Measurements from ENCODE around the gene PTPRH.
"Not testable (repeated sequence)": the region's sequence is repeated elsewhere in the genome, so short reads cannot be mapped to it uniquely, and the experiment has no call there.

Gene PTPRH

DNA sequence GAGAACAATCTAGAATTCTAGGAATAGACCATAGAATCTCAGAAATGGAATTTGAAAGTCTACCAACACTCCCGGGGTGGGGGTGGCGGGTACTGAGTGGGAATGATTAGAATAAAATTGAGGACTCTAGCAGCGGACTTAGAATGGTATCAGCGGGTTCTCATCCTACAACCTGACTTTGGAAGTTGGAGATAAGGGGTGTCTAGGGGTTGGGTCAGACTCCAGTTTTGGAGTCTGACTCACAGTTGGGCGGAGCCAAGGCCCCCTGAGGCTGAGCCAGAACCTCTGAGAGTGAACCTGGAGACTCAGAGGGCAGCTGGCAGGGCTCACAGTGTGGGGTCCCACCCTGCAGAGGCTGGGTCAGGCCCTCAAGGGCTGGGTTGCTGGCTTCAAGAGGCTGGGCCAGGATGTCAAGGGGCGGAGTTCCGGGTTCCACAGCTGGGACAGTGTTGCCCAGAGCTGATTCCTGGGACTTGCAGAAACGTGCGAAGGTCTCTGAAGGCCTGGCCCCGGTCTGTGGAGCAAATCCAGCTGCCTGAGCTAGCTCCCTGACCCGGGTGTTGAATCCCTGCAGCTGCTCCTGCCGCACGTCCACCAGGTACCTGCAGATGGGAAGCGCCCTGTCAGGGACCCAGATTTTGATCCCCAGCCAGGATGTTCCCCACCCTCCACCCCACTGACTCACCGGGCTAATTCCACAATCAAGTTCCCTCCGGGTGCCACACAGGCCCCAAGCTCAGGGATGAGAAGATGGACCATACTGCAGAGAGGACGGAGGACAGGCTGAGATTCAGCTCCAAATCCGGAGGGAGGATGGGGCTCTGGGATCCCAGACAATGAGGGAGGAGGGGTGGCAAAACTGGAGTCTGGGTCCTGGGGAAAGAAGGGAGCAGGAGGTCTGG lies 50.2 kb downstream of the PTPRH start:
- DNase-seq (ENCODE audit: low read depth in 3 of 3) = no peak

GRCh38 chr19:55158423-55158822 lies 50.9 kb downstream of the PTPRH start:
- DNase-seq (ENCODE audit: low read depth in 3 of 3) = no peak

DNA sequence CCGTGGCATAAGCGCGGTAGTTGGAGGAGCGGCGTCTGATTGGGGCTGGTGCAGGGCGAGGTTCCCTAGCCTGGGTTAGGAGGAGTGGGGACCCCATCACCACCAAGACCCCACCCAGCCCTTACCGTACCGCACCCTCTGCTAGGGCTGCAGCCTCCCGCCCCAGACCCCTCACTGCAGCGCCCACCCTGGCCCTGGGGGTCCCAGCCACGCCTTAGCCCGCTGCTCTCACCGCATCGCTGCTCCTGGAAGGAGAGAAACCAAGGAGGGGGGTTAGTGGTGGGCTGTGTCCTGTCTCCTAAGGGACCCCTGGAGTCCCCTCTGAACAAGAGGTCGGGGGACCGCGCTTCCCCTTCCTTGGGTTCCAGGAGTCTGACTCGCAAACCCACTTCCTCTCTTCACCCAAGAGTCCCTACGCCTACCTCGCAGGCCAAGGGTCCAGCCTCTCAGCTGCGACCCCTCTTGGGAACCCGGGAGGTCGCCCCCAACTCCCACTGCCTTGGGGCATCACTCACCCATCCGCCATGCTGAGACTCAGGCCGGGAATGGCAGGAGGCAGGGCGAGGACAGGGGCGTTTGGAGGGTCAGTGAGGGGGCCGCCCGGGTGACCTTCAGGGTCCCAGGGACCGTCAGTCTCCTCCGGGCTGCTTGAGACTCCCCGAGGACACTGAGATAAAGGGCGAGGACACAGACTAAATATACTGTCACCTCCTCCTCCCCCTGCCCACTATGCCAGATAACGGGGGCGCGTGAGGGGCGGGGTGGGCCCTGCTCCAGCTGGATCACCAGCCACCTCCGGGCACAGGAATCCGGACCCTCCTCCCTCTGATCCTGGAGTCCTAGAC lies 52.0 kb downstream of the PTPRH start, which contains the start of gene TNNI3:
TNNI3 (minus strand) TSS at position 669 of the 845 bp plus-strand sequence; CDS start at position 526, 143 bp downstream.
- DNase-seq (ENCODE audit: low read depth in 3 of 3) = no peak

- DNase-seq (ENCODE audit: low read depth in 3 of 3) = peak in 2 of 3 donors; percentile 27 to 36
These were observed 52.9 kb downstream of the PTPRH start for GRCh38 chr19:55156202-55157063.

GRCh38 chr19:55155784-55156183 lies 53.5 kb downstream of the PTPRH start:
- not testable (repeated sequence) for DNase-seq (ENCODE audit: low read depth in 3 of 3)

DNA sequence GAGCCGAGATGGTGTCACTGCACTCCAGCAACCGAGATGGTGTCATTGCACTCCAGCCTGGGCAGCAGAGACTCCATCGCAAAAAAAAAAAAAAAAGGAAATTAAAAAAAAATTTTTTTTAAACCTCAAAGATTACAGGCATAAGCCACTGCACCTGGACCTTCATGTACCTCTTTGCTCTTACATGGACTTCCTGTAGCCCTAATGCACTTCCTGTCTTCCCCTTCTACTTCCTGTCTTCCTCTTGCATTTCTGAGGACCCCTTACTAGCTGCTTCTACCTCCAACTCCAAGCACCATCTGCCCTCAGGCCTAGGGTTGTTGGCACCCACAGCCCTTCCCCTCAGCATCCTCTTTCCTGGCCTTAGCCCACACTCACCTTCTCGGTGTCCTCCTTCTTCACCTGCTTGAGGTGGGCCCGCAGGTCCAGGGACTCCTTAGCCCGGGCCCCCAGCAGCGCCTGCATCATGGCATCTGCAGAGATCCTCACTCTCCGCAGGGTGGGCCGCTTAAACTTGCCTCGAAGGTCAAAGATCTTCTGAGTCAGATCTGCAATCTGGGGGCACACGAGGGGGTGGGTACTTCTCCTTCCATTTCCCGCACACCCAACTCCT lies 55.5 kb downstream of the PTPRH start:
- DNase-seq (ENCODE audit: low read depth in 3 of 3) = no peak

DNA sequence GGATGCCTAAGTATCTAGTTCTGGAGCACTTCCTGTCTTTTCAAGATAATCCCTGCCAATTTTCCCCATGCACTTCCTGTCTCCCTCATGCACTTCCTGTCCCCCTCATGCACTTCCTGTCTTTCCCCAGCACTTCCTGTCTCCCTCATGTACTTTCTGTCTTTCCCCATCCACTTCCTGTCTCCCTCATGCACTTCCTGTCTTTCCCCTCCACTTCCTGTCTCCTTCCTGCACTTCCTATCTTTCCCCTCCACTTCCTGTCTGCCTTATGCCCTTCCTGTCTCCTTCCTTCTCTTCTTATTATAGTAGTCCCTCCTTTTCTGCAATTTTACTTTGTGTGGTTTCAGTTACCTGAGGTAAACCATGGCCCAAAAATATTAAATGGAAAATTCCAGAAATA lies 57.3 kb downstream of the PTPRH start:
- DNase-seq (ENCODE audit: low read depth in 3 of 3) = no peak

DNA sequence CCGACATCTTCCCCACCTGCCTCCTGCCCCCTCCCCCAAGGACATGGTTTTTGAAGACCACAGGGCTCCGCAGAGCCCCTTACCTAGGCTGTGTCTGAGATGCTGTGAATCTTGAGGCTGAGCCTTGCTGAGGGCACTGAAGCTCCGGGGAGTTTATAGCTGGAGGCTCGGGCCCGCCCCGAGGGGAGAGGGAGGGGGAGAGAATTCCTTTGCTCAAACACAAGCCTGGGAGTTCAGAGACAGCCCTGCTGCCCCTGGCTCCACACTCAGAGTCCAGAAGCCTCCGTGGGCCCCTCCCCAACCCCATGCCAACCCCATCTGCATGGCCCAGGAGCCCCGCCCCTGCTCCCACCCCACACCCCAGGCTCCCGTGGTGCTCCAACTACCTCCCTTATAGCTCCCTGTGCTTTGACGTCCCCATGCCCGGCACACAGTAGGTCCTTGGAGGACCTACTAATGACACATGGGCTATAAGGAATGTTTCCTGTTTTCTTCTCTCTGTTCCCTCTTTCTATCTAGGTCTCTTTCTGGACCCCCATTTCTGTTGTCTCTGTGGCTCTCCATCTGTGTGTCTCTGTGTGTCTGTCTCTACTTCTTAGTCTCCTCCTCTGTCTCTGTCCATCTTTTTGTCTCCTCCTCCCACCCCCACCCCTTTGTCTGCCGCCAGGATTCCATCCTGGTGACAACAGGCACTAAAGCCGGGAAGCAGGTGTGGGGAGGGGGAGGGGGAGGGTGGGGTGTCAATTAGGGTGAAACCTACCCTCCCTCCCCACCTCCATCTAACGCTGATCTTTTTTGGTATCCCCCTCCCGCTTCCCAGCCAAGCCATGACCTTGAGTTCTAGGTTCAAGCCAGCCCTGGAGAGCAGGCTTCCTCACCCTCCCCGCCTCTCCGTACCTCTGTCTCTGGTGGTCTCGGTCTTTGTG lies 60.0 kb downstream of the PTPRH start, which contains the start of gene TNNT1:
TNNT1 (minus strand) TSS at position 129 of the 926 bp plus-strand sequence. CDS start 2,049 bp downstream, outside the sequence.
- DNase-seq (ENCODE audit: low read depth in 3 of 3) = no peak

DNA sequence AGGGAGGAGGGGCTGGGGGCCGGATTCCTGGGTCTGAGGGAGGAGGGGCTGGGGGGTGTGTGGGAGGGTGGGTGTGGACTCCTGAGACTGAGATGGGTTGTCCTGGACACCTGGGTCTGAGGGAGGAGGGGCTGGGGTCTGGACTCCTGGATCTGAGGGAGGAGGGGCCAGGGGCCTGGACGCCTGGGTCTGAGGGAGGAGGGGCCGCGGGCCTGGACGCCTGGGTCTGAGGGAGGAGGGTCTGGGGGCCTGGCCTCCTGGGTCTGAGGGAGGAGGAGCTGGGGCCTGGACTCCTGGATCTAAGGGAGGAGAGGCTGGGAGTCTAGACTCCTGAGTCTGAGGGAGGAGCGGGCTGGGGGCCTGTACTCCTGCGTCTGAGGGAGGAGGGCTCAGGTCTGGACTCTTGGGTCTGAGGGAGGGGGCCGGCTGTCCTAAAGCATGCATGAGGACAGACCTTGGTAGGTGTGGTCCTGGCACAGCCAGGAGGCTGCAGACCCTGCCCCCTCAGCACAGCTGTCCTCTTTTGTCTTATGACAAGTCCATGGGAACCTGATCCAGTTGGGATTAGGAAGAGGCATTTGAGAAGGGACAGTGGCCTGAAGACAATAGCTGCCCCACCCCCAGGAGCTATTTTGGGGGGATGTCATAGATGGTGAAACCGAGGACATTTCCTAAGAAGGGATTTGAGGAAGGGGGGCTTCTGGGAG lies 61.6 kb downstream of the PTPRH start:
- no peak for DNase-seq (ENCODE audit: low read depth in 3 of 3)

DNA sequence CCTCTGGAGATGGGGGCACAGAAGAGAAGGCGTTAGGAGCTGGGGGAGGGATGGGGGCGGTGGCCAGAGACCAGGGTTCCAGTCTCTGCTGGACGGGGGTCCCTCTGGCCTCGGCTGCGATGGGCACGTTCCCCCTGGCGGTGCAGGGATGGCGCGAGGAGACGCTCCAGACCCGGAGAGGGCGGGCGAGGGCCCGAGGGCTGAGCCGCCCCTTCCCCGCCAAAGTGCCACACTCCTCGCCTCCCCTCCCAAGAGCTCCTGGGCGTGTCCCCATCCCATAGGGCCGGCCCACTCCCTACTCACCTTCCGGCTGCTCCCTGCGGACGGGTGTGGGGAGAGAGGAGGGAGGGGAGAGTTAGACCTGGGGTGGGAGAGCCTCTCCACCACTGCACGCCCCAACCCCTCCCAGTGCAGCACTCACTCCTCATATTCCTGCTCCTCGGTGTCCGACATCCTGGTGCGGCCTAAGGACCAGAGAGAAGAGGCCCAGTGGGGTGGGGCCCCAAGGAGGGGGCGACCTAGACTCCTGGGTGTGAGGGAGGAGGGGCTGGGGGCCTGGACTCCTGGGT lies 62.5 kb downstream of the PTPRH start:
- no peak for DNase-seq (ENCODE audit: low read depth in 3 of 3)

- no peak for DNase-seq (ENCODE audit: low read depth in 3 of 3)
These were observed 63.1 kb downstream of the PTPRH start for GRCh38 chr19:55146078-55146704.

DNA sequence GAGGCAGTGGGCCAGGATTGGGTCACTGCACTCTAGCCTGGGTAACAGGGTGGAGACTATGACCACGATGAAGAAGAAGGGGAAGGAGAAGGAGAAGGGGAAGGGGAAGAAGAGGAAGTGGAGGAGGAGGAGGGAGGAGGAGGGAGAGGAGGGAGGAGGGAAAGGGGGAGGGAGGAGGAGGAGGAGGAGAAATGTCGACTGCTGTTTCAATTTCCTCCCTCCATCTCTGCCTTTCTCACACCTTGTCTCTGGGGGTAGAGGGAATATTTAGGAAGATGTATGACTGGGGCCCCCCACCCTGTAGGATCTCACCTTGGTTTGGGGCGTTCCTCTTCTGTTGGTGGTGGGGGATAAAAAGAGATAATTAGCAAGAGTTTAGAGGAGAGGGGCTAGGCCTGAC lies 64.1 kb downstream of the PTPRH start:
- DNase-seq (ENCODE audit: low read depth in 3 of 3) = no peak

DNA sequence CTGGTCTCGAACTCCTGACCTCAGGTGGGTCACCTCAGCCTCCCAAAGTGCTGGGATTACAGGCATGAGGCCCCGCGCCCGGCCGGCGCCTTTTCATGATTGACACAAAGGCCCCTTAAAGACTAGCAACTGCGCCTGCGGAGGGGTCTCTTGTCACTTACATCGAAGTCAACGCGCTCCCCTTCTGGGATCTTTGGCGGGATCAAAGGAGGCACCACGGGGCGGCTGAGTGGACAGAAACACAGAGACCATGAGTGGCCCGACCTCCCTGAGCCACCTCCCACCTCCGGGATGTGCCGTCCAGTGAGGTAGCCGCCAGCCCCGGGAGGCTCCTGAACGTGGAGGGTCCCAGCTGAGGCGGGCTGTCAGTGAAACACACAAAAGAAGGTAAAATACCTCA lies 67.6 kb downstream of the PTPRH start:
- no peak for DNase-seq (ENCODE audit: low read depth in 3 of 3)

GRCh38 chr19:55137915-55138314 lies 71.4 kb downstream of the PTPRH start:
- DNase-seq (ENCODE audit: low read depth in 3 of 3) = no peak

DNA sequence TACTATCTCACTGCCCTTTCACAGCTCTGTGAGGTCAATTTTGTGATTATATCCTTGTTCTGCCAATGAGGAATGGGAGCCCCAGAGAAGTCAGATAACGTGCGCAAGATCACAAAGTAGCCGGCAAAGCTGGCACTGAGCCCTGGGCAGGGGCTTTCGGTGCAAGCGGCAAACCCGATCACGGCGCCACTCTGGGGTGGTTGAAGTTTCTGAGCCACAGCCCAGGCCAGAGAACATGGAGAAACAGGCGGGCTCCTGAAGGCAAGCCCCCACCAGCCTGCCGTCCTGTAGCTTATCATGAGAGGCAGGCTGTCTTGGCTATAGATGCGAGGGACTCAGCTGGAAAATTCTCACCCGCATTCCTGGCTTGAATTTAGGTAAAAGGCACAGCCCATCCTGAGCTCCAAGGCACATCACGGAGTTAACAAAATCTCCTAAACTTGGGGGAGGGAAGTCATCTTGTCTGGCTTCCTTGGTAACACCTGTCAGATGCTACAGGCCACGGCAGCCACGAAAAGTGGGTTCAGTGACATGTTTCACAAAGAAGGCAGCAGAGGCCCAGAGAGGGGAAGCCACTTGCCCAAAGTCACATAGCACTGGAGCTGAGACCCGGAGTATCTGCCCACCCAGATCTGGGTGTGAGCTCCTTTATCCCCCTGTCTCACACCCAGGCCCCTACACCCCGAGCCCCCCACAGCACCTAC lies 72.8 kb downstream of the PTPRH start:
- DNase-seq (ENCODE audit: low read depth in 3 of 3) = no peak

DNA sequence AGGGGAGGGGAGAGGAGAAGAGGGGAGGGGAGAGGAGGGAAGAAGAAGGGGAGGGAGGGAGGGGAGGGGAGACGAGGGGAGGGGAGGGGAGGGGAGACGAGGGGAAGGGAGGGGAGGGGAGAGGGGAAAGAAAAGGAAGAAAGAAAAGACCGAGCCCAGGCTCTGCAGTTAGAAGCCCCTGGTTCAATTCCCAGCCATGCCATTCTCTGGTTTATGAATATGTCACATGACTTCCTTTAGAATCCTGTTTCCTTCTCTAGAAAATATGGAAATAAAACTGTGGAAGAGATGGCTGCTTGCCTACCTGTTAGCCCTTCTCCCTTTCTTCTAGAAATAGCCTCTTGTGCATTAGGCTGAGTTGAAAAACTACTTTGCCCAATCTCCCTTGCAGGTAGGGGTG lies 74.6 kb downstream of the PTPRH start:
- DNase-seq (ENCODE audit: low read depth in 3 of 3) = no peak

GRCh38 chr19:55133639-55134444 lies 75.5 kb downstream of the PTPRH start:
- no peak for DNase-seq (ENCODE audit: low read depth in 3 of 3)

Data from stimulated activated CD4-positive, alpha-beta T cell treated with anti-CD3 and anti-CD28 coated beads, TNF-alpha, amount 100 ng/mL, for 48 hours (primary cell).